HG03045 (cell line): ENCODE results near the gene GABRR2.

Experiments
- ATAC-seq: cut with Tn5 transposase; IDR thresholded peaks from one replicate; pipeline ENCODE4 v1.9.1; 2021; ENCODE audit warnings: mild to moderate bottlenecking, moderate library complexity; ENCODE audit not compliant: unreplicated experiment

The GABRR2 gene

GRCh38 chr6:89215391-89215790, 99.7 kb downstream of the GABRR2 start:
- ATAC-seq, result no peak

DNA sequence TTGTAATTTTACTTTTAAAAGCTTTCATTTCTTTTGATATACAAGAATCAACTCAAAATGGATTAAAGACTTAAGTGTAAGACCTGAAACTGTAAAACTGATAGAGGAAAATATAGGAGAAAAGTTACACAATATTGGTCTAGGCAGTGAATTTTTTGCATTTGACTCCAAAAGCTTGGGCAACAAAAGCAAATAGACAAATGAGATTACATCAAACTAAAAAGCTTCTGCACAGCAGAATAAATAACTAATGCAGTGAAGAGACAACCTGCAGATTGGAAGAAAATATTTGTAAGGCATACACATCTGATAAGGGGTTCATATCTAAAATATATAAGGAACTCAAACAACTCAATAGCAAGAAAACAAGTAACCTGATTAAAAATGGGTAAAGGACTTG, 100.9 kb downstream of the GABRR2 start:
- no peak for ATAC-seq

- ATAC-seq, result no peak
Observed at GRCh38 chr6:89212472-89212871, 102.6 kb downstream of the GABRR2 start.

GRCh38 chr6:89209457-89209856, 105.6 kb downstream of the GABRR2 start:
- ATAC-seq, result no peak

DNA sequence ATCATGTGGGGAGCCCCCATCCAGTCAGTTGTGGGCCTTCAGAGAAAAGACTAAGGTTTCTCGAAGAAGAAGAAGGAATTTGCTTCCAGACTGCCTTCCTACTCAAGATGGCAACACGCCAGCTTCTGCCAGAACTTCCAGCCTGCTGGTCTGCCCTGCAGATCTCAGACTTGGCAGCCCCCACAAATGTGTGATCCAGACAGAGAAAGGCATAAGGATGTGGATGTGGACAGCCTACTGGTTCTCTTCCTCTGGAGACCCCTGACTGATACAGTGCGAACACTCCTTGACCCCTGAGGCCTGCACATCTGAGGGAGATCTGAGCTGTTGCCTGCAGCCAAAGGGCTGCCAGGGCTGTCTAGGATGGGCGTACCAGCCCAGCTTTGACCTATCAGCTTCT, 106.5 kb downstream of the GABRR2 start:
- ATAC-seq, result no peak
